Subcutaneous adipose tissue (tissue), 4 donors: ENCODE data around the gene OSBPL10. TPM values are rescaled to one million over a fixed set of nuclear protein-coding genes. Genes with fewer than 3 reads are reported as not detected.

Experiments used
- CTCF ChIP-seq: fragments of 450-650 bp; IDR thresholded peaks from one replicate; pipeline ENCODE4 v1.5.1; 2016; ENCODE audit warnings: low read depth, mild to moderate bottlenecking, control low read depth, antibody characterized with exemption, moderate library complexity
- total RNA-seq, 4 donors: library from RNA; depleted of rRNA; stranded (reverse); fragments of >200 nt; gene quantifications; one replicate each; pipeline ENCODE4 v1.1.0, GENCODE V29; 2016

OSBPL10 gene
- total RNA-seq, 4 donors from 2014 or later = 7.3 to 72.7 (median 26.0) TPM

GRCh38 chr3:31943041-31943440 is 38.0 kb downstream of the OSBPL10 start:
- TF ChIP-seq CTCF = no peak

GRCh38 chr3:31942446-31942845 is 38.6 kb downstream of the OSBPL10 start:
- TF ChIP-seq CTCF = no peak

GRCh38 chr3:31937225-31937624 is 43.8 kb downstream of the OSBPL10 start:
- no peak for TF ChIP-seq CTCF

GRCh38 chr3:31936420-31937060 is 44.5 kb downstream of the OSBPL10 start:
- no peak for TF ChIP-seq CTCF

GRCh38 chr3:31934866-31935265 is 46.2 kb downstream of the OSBPL10 start:
- no peak for TF ChIP-seq CTCF

- no peak for TF ChIP-seq CTCF
These were observed 47.0 kb downstream of the OSBPL10 start for GRCh38 chr3:31934018-31934417.

- TF ChIP-seq CTCF = no peak
These were observed 48.1 kb downstream of the OSBPL10 start for GRCh38 chr3:31932990-31933389.
